ENCODE measurements around the gene CCNB1IP1. TPM values are rescaled to one million over a fixed set of nuclear protein-coding genes. Genes with fewer than 3 reads are reported as not detected.

The CCNB1IP1 gene
- total RNA-seq, 2 experiments from 2014 or later = 79.0 to 82.7 TPM

DNA sequence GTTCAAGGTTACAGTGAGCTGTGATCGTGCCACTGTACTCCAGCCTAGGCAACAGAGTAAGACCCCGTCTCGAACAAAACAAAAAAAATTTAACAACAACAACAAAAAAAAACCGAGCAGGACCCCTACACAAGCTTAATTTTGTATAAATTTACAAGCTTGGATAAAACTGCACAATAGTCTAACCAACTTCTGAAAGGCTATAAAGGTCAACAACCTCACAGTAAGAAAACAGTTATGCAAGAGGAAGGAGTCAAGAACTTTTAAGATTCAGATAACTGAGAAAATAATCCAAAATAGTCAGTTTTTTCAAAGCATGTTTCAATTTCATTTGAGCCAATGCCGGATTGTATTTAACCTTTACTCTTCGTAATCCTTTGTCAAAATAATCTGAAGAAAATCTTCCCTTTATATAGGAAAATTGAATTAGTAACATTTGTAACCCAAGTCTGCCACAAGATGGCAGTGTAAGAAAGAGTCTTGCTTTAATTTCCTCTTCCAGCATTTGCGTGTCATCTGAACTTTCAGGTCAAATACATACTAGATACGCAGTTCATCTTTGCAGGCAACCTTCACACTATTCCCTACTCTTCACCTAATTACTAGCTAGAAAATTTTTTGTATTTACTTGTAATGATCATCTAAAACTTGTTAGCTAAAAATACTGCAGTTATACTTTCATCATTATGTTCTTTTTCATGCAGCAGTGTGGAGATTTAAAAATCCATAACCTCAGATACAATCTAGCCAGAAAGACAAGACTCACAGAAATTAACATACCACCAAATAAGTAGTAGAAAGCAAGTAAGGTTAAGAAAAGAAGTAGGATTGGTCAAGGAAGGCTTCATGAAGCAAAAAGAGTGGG, 5.8 kb downstream of the CCNB1IP1 start:
- peak; percentile 13 for DNase-seq
- ChIA-PET CTCF (interaction anchor here (0.6 to 9.4 kb wide), 47 partner anchors 10 to 364 kb away, joined by 3 to 125 read pairs (median 4); partner anchors contain the start of genes PARP2, PIP4P1, PNP and RNASE11), POLR2A (interaction anchor here (1.0 to 1.7 kb wide), 2 partner anchors 127 to 143 kb away, joined by 4 read pairs; partner anchors contain the start of genes APEX1 and OSGEP)
- peaks cover 36% of the 10 kb centered on the region for H3K4me1 Mint-ChIP-seq (ENCODE audit: low read depth)
- ATAC-seq = peak; percentile 53
- H3K36me3 Mint-ChIP-seq (ENCODE audit: low read depth) = peaks cover 57% of the 10 kb centered on the region
- H3K27me3 Mint-ChIP-seq = no peaks in the 10 kb centered on the region
- peak overlapping the region; percentile 0 for H3K4me3 Mint-ChIP-seq
- H3K9me3 Mint-ChIP-seq = no peaks in the 10 kb centered on the region
- peak overlapping the region; percentile 41 for H3K27ac Mint-ChIP-seq
- TF ChIP-seq, protein P1, sequence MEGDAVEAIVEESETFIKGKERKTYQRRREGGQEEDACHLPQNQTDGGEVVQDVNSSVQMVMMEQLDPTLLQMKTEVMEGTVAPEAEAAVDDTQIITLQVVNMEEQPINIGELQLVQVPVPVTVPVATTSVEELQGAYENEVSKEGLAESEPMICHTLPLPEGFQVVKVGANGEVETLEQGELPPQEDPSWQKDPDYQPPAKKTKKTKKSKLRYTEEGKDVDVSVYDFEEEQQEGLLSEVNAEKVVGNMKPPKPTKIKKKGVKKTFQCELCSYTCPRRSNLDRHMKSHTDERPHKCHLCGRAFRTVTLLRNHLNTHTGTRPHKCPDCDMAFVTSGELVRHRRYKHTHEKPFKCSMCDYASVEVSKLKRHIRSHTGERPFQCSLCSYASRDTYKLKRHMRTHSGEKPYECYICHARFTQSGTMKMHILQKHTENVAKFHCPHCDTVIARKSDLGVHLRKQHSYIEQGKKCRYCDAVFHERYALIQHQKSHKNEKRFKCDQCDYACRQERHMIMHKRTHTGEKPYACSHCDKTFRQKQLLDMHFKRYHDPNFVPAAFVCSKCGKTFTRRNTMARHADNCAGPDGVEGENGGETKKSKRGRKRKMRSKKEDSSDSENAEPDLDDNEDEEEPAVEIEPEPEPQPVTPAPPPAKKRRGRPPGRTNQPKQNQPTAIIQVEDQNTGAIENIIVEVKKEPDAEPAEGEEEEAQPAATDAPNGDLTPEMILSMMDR (IDR thresholded peaks at IDR 0.05) = peak; percentile 87
- intact Hi-C loops (cut with micrococcal nuclease) = no loop called here

DNA sequence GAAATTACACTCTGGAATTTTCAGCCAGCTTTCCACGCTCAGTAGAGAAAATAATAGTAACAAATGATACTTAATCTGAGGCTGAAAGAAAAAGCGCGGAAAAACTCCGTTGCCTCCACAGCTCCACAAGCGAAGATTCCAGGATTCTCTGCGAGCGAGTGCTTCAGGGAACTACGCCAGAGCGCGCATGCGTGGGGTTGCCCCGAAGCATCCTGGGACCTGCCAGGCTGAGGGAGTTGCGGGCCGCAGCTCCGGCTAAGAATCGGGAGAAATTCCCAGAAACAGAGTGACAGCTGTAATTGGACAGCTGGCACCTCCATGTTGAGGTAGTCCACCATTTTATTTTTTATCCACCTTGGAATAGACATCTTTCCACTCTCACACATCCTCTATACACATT, 15.4 kb downstream of the CCNB1IP1 start:
- ChIA-PET CTCF (interaction anchor here (0.9 to 2.8 kb wide), 3 partner anchors 9 to 373 kb away, joined by 3 to 19 read pairs (median 9); partner anchors contain the start of gene TTC5), POLR2A (interaction anchor here (1.2 kb wide), 1 partner anchor 21 kb away, joined by 3 read pairs; no protein-coding TSS in a partner anchor)
- Mint-ChIP-seq H3K27ac (no peak overlapping the region), H3K27me3 (no peaks in the 10 kb centered on the region), H3K9me3 (no peaks in the 10 kb centered on the region), H3K4me3 (no peak overlapping the region), H3K36me3 (ENCODE audit: low read depth) (peaks cover 60% of the 10 kb centered on the region), H3K4me1 (ENCODE audit: low read depth) (no peaks in the 10 kb centered on the region)
- no peak for DNase-seq
- intact Hi-C loops (cut with micrococcal nuclease) = no loop called here
- TF ChIP-seq, protein P1 (IDR thresholded peaks at IDR 0.05) = no peak
- ATAC-seq = no peak

DNA sequence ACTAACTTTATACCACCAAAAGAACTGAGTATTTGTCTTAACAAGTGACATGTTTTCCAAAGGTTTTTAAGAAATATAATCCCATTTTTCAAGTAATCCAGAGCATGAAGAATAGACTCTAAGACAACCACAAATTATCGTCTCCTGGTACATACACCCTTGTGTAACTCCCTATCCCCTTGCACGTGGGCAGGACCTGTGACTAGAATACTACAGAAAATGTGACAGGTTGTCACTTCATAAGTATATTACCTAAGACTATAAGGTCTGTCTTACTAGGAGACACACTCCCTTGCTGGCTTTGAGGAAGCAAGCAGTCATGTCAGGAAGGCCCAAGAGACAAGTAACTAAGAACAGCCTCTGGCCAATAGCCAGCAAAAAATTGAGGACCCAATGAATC, 19.1 kb downstream of the CCNB1IP1 start:
- peaks cover 55% of the 10 kb centered on the region for H3K36me3 Mint-ChIP-seq (ENCODE audit: low read depth)
- no peak for ATAC-seq
- intact Hi-C loops (cut with micrococcal nuclease) = no loop called here

DNA sequence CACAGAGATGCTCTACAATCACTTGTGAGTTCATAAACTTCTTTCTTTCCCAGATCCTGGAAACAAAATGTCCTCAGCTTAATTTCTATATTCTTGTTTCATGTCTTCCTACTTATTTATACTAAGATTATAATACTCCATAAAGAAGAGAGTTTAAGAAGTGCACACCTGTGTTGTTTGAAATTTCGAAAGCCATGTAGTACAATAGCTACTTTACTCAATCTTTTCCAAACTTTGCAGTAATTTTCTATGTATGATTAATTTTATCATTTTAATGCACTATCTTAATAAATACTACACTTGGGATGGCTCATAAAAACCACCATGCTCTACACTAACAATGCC, 27.0 kb downstream of the CCNB1IP1 start:
- TF ChIP-seq, protein P1 (IDR thresholded peaks at IDR 0.05) = no peak

More for the DNA sequence above, 19.1 kb downstream of the CCNB1IP1 start:
- ChIA-PET POLR2A (no interaction called here), CTCF (no interaction called here)
- H3K27ac Mint-ChIP-seq = no peak overlapping the region
- no peak overlapping the region for H3K4me3 Mint-ChIP-seq
- DNase-seq = no peak
- H3K4me1 Mint-ChIP-seq (ENCODE audit: low read depth) = no peaks in the 10 kb centered on the region
- TF ChIP-seq, protein P1 (IDR thresholded peaks at IDR 0.05) = no peak
- H3K9me3 Mint-ChIP-seq = no peaks in the 10 kb centered on the region
- no peaks in the 10 kb centered on the region for H3K27me3 Mint-ChIP-seq

More for the DNA sequence above, 27.0 kb downstream of the CCNB1IP1 start:
- Mint-ChIP-seq H3K9me3 (no peaks in the 10 kb centered on the region), H3K4me3 (peak overlapping the region; percentile 97), H3K4me1 (ENCODE audit: low read depth) (peaks cover 23% of the 10 kb centered on the region), H3K27ac (no peak overlapping the region), H3K27me3 (no peaks in the 10 kb centered on the region), H3K36me3 (ENCODE audit: low read depth) (peaks cover 8% of the 10 kb centered on the region)
- ATAC-seq (no peak), DNase-seq (no peak)
- ChIA-PET POLR2A (interaction anchor here (1.1 to 2.2 kb wide), 2 partner anchors 36 to 37 kb away, joined by 4 to 6 read pairs; partner anchors contain the start of gene PARP2), CTCF (interaction anchor here (0.9 to 1.8 kb wide), 8 partner anchors 10 to 375 kb away, joined by 3 to 10 read pairs (median 4); no protein-coding TSS in a partner anchor)
- intact Hi-C loops (cut with micrococcal nuclease) = no loop called here
